NCI-H510A (cell line): ENCODE measurements around the gene ORMDL3.

Source experiments
- DNase-seq: peaks from one replicate; lab custom pipeline; 2025; lab: John Stamatoyannopoulos, UW

The ORMDL3 gene

GRCh38 chr17:39927101-39927928, at the start of gene ORMDL3, which contains the start of gene LRRC3C:
ORMDL3 (minus strand) TSS chr17:39927601; CDS start chr17:39924203, 3,398 bp downstream.
LRRC3C (plus strand) TSS chr17:39927732; CDS start chr17:39941524, 13,792 bp downstream.
- DNase-seq: peak; percentile 83

GRCh38 chr17:39975801-39976200, 48.4 kb upstream of the ORMDL3 start:
- DNase-seq: no peak

GRCh38 chr17:39974433-39974832, 47.0 kb upstream of the ORMDL3 start:
- no peak for DNase-seq

GRCh38 chr17:39973496-39973895, 46.1 kb upstream of the ORMDL3 start:
- no peak for DNase-seq

GRCh38 chr17:39972271-39972670, 44.9 kb upstream of the ORMDL3 start:
- no peak for DNase-seq

GRCh38 chr17:39971076-39971603, 43.7 kb upstream of the ORMDL3 start:
- no peak for DNase-seq

- no peak for DNase-seq
Measured at GRCh38 chr17:39970157-39970692, 42.8 kb upstream of the ORMDL3 start.

GRCh38 chr17:39969375-39969774, 42.0 kb upstream of the ORMDL3 start:
- no peak for DNase-seq

GRCh38 chr17:39968761-39969160, 41.4 kb upstream of the ORMDL3 start:
- DNase-seq: no peak

- peak; percentile 43 for DNase-seq
Measured at GRCh38 chr17:39966771-39967170, 39.4 kb upstream of the ORMDL3 start.

GRCh38 chr17:39965017-39965699, 37.8 kb upstream of the ORMDL3 start:
- no peak for DNase-seq

GRCh38 chr17:39963829-39964228, 36.4 kb upstream of the ORMDL3 start:
- DNase-seq: no peak

GRCh38 chr17:39962642-39963220, 35.3 kb upstream of the ORMDL3 start, which contains the start of gene GSDMA:
GSDMA (plus strand) TSS chr17:39963004; CDS start chr17:39965688, 2,684 bp downstream.
- peak; percentile 32 for DNase-seq

- DNase-seq: no peak
Measured at GRCh38 chr17:39960524-39961041, 33.2 kb upstream of the ORMDL3 start.

- no peak for DNase-seq
Measured at GRCh38 chr17:39955726-39956225, 28.4 kb upstream of the ORMDL3 start.

- no peak for DNase-seq
Measured at GRCh38 chr17:39954876-39955275, 27.5 kb upstream of the ORMDL3 start.

GRCh38 chr17:39953471-39953888, 26.1 kb upstream of the ORMDL3 start:
- no peak for DNase-seq

GRCh38 chr17:39952680-39953470, 25.5 kb upstream of the ORMDL3 start:
- peak; percentile 99 for DNase-seq

- no peak for DNase-seq
Measured at GRCh38 chr17:39951924-39952679, 24.7 kb upstream of the ORMDL3 start.

GRCh38 chr17:39950871-39951348, 23.5 kb upstream of the ORMDL3 start:
- DNase-seq: no peak
